ENCODE data around the gene TMEM120B.
"Not testable (repeated sequence)": the region's sequence is repeated elsewhere in the genome, so short reads cannot be mapped to it uniquely, and the experiment has no call there.

The TMEM120B gene

GRCh38 chr12:121776190-121777098 is 63.9 kb downstream of the TMEM120B start:
- DNase-seq = peak; percentile 100

DNA sequence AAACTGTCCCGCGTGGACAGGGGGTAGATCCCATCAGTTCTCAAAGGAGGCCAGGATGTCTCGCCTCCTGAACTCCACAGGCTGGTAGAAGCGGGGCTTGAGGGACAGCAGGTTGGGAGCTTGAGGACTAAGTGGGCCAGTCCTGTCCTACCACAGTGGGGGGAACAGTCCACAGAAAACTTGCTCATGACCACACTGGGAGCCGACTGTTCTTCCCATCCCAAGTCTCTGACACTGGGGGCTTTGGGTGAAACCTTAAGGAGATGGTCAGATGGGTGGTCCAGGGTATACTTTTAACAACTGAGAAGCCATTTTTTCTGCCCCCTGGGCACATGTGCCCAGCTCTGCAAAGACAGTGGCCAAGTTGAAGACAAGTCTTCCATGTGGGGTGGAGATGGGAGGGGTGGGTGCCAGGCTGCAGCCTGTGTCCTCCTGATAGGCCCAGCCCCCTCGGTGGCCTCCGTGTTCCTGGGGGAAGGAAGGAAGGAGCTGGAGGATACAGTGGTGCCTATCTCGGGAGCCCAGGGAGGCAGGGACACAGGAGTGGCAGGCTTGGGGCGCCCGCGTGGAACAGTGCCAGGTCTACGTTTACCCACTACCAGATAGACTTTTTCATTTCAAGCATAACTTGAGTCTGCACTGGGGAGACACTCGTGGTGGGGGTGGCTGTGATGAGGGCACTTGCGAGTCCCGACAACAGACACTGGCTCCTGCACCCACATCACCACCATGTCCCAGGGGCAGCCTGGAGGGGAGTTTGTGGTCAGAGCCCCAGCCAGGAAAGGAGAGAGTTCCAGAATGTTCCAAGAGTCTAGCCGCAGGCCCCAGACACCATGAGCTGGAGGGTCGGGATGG is 66.2 kb downstream of the TMEM120B start:
- DNase-seq = no peak

GRCh38 chr12:121779422-121779895 is 66.9 kb downstream of the TMEM120B start:
- DNase-seq = no peak

DNA sequence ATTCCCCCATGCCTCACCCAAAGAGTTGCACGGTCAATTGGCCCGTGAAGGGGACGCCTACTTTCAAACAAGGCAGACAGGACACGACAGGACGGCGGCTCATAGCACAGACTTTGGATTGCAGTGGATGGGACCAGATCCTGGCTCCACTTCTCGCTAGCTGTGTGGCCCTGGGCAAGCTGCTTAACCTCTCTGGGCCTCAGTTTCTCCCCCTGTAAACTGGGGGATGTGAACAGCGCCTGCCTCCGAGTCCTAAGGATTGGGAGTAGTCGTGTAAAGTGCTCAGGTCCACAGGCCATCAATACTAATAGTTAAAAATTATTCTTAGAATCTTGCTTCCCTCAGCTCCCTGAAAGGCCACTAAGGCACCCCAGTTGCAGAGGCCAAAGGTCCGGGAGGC is 67.9 kb downstream of the TMEM120B start:
- no peak for DNase-seq

- DNase-seq = peak; percentile 58
These were observed 69.0 kb downstream of the TMEM120B start for GRCh38 chr12:121781484-121781997.

DNA sequence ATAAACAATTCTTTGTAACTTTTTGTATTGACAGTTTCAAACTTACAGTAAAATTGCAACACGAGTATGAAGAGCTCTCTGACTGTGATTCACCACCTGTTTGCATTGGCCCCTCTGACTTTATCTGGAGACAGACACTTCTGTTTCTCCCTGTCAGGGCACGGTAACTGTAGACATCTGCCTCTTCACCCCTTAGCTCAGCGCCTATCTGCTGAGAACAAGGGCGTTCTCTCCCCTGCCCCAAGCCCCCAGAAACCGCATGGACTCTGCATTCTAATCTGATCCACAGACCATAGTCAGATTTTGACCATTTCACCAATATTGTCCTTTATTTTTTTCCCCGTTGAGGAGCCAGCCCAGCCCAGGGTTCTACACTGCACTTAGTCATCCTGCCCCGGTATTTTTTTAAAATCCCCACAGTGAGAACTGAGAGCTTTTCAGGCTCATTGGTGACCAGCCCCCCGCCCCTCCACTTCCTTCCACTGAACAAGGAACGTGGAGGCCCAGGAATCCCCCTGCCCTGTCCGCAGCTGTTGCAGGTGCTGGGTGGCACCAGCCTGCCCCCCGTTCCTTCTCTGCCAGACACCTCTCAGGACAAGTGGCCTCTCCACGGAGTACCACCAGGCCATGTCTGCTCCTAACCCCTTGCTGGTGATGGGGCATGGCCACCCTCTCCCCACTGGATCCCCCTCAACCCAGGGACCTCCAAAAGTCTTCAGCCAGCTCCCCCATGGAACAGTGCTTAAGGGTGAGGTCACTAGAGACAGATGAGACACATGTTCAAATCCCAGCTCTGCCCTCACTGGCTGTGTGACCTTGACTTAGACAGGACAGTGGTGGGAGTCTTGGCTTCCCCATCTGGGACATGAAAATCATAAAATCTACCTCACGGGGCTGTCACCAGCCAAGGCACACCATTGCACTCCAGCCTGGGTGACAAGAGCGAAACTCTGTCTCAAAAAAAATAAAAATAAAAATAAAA is 69.7 kb downstream of the TMEM120B start:
- peak; percentile 81 for DNase-seq

- no peak for DNase-seq
These were observed 71.2 kb downstream of the TMEM120B start for GRCh38 chr12:121783766-121784165.

DNA sequence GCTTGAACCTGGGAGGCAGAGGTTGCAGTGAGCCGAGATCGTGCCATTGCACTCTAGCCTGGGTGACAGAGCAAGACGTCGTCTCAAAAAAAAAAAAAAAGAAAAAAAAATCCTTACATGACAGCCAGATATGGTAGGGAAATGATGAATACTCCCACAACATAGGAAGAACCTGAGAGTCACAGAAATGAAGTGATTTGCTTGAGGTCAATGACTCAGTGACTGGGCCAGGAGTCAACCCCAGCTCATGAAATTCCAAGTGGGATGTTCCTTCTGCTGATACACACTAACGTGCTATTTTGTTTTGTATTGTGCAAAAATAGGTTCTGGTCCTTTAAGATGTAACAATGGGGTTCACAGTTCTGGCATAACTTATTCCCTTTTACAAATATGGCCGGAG is 71.9 kb downstream of the TMEM120B start:
- no peak for DNase-seq

DNA sequence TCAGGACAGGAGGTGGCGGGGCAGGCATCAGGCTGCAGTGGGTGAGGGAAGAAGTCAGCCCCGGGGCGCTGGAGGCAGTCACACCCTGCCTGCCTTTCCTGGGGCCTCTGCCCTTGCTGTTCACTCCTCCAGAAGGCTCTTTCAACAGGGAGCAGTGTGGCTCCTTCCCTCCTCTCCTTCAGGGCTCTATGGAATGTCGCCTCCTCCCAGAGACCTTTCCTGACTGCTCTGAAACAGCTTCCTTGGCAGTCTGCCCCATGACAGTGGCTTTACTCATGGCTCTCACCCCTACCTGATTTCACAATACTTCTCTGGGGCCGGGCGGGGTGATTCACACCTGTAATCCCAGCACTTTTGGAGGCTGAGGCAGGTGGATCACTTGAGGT is 73.9 kb downstream of the TMEM120B start:
- peak; percentile 75 for DNase-seq

- DNase-seq = peak; percentile 69
These were observed 74.8 kb downstream of the TMEM120B start for GRCh38 chr12:121787063-121788025.

DNA sequence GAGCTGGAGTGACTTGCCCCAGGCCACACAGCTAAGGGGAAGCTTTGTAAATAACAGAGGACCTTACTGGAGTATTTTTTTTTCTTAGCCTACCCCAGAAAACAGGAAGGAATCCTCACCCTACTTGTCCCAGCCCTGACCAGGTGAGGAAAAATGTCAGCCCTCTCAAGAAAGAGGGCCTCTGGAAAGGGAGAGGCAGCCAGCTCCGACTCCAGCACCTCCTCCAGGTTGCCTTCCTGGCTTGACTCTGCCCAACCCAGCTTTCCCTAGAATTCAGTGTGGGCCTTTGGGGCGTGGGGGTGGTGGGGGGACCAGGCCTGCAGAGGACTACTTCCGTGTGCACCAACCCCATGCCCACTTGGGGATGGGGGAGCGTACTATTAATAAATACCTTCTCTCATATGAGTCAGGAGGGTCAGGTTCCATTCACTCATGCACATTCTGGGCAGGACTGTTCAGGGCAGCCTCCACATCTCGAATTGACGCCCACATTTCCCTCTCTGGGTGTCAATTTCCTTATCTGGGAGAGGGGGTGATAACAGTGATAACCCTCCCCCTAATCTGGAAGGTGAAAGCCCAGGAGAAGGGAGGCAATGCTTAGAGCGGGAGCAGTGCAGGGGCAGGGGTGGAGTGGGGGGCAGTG is 75.7 kb downstream of the TMEM120B start:
- no peak for DNase-seq

DNA sequence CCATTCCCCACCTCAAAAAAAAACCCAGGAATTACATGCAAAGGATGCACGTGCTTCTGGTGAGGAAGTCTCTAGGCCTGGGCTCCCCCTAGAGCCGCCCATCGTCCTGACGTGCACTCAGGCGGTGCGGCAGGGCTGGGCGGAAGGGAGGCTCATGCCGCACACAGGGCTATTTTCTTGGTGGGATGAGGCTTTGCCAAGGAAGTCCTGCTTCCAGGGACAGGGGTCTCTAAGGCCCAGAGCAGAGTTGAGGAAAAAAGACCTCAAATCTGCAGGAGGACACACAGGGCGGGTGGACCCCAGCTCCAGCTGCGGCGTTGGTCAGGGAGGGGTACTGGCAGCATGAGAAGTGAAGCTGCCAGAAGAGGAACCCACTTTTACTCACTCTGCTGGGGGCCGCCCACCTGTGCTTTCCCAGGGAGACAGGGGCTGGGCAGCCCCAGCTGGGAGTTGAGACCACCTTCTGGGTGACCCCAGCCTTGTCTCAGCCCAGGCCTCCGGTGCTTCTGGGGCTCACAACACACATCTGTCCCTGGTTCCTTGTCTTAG is 76.8 kb downstream of the TMEM120B start:
- DNase-seq = peak; percentile 75

- peak; percentile 93 for DNase-seq
These were observed 77.5 kb downstream of the TMEM120B start for GRCh38 chr12:121789800-121790728.

DNA sequence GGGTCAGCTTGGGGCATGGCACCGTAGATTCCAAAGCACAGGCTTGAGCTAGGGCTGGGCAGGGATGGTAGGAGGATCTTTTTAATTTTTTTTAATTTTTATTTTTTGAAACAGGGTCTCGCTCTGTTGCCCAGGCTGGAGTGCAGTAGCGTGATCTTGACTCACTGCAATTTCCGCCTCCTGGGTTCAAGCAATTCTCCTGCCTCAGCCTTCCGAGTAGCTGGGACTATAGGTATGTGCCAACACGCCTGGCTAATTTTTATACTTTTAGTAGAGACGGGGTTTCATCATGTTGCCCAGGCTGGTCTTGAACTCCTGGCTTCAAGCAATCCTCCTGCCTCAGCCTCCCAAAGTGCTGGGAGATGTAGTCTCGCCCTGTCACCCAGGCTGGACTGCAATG is 78.2 kb downstream of the TMEM120B start:
- not testable (repeated sequence) for DNase-seq

DNA sequence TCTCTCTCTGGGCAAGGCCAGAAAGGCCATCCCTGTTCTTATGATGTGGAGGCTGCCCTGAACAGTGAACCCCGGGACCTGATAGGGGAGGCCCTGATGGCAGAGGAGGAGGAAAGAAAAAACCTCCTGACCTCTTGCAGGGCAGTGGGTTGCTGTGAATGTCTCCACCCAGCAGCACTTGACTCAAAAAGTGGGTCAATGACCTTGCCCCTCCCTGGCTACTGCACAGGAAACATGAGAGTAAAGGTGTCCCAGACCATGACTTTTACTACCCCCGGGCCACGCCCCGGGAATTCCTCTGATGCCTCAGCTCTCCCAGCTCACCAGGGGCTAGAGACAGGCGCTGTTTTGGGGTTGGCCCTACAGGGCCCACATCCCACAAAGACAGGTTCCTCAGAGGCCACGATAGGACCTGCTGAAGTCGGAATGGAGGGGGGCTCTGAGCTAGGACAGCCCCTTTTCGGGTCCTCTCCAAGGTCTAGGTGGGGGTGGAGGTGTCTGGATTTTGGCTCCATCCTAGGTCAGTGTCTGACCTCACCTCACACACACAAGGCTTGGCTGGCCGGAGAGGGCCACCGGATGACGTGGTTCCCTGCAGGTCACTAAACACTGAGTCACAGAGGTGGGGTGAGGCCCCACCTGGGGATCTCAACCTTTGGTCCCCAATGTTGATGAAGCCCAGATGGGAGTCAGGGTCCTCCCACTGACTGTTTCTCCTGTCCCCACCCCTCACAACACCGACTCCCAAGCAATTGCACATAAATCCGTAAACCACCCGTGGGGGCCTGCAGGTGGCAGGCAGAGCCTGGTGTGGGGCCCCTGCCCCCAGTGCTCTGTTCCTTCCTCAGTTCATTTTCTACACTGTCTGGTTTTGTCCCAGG is 79.4 kb downstream of the TMEM120B start:
- DNase-seq = peak; percentile 66

GRCh38 chr12:121792607-121793439 is 80.3 kb downstream of the TMEM120B start:
- DNase-seq = peak; percentile 83

DNA sequence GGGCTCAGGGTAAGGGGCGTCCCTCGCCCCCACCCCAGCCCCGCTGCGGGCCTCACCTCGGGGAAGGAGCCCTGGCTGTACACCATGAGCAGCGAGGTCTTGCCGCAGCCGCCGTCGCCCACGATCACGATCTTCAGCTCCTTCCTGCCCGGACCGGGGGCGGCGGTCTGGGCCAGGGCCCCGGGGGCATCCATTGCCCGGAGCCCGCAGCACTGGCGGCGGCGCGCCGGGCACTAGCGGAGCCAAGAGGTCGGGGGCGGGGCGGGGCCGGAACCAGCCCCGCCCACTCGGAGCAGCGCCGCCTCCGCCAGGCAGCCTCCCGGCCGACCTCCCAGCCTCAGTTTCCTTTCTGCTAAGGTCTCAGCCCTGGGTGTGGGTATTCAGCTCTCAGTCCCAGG is 80.9 kb downstream of the TMEM120B start, which contains the start of gene RHOF:
RHOF (minus strand) TSS at position 249 of the 398 bp plus-strand sequence; CDS start at position 194, 55 bp downstream.
- no peak for DNase-seq
